ENCODE results near the gene RALGDS.

DNA sequence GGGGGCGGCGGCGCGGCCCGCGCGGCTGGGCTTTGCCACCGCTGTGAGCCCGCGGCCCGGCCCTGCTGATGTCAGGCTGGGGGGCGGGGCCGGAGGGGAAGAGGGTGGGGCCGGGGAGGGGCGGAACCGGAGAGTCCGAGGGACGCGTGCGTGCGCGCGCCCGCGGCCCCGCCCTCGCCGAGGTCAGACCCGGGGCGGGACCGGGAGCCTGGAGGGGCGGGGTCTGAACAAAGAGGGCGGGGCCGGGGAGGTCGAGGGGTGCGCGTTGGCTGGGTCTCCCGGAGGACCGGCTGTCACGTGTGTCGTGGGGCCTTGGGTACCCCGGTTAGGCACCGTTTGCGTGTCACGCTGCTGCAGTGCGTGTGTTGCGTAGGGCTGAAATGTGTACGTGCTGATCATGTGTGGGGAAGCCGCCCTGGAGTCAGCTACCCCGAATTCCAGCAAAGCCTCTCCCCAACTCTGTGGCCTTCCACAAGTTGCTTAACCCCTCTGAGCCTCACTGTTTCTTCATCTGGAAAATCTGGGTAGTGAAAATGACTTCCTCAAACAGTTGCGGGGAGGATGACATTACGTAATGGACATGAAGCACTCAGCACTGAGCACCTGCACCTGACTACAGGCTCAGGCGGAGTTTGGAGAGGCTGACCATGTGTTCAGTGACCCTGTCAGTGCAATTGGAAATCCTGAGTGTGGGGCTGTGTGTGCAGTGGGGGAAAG is at the start of gene RALGDS:
- TF ChIP-seq, protein P1, sequence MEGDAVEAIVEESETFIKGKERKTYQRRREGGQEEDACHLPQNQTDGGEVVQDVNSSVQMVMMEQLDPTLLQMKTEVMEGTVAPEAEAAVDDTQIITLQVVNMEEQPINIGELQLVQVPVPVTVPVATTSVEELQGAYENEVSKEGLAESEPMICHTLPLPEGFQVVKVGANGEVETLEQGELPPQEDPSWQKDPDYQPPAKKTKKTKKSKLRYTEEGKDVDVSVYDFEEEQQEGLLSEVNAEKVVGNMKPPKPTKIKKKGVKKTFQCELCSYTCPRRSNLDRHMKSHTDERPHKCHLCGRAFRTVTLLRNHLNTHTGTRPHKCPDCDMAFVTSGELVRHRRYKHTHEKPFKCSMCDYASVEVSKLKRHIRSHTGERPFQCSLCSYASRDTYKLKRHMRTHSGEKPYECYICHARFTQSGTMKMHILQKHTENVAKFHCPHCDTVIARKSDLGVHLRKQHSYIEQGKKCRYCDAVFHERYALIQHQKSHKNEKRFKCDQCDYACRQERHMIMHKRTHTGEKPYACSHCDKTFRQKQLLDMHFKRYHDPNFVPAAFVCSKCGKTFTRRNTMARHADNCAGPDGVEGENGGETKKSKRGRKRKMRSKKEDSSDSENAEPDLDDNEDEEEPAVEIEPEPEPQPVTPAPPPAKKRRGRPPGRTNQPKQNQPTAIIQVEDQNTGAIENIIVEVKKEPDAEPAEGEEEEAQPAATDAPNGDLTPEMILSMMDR (IDR thresholded peaks at IDR 0.05; ENCODE audit: low read depth, low read length), result no peak
- no peak for TF ChIP-seq POLR2A (IDR thresholded peaks at IDR 0.05; ENCODE audit: extremely low read depth, insufficient read length)
- TF ChIP-seq MYC (IDR thresholded peaks at IDR 0.05; ENCODE audit: low read depth, low read length), result no peak; the same call in none of the 2 replicates
- TF ChIP-seq, protein P2, sequence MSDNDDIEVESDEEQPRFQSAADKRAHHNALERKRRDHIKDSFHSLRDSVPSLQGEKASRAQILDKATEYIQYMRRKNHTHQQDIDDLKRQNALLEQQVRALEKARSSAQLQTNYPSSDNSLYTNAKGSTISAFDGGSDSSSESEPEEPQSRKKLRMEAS (IDR thresholded peaks at IDR 0.05; ENCODE audit: low read depth, low read length), result no peak

Measured in NB4 (cell line).